Measurements from ENCODE around the gene MGAT4A.

Gene MGAT4A

GRCh38 chr2:98665677-98666076 is 65.3 kb downstream of the MGAT4A start:
- TF ChIP-seq MAX (IDR thresholded peaks at IDR 0.05) (no peak), ZBTB7A (IDR thresholded peaks at IDR 0.05; ENCODE audit: low read depth) (no peak), TEAD4 (IDR thresholded peaks at IDR 0.05) (no peak), REST (IDR thresholded peaks at IDR 0.05; ENCODE audit: low read depth) (no peak), TAF1 (IDR thresholded peaks at IDR 0.05; ENCODE audit: low read depth) (no peak)

- TF ChIP-seq REST (IDR thresholded peaks at IDR 0.05; ENCODE audit: low read depth) (no peak), YY1 (IDR thresholded peaks at IDR 0.05; ENCODE audit: low read depth) (no peak)
Observed at GRCh38 chr2:98664323-98664722, 66.6 kb downstream of the MGAT4A start.

- TF ChIP-seq FOXM1 (IDR thresholded peaks at IDR 0.05; ENCODE audit: borderline replicate concordance, low read depth), result no peak
- TF ChIP-seq USF1 (IDR thresholded peaks at IDR 0.05), result no peak
- no peak for TF ChIP-seq EP300 (IDR thresholded peaks at IDR 0.05; ENCODE audit: borderline replicate concordance)
- TF ChIP-seq RAD21 (IDR thresholded peaks at IDR 0.05; ENCODE audit: low read depth), result no peak
- TF ChIP-seq REST (IDR thresholded peaks at IDR 0.05; ENCODE audit: low read depth), result no peak
- no peak for TF ChIP-seq MAX (IDR thresholded peaks at IDR 0.05)
- TF ChIP-seq TCF12 (IDR thresholded peaks at IDR 0.05; ENCODE audit: low read depth), result no peak
- no peak for TF ChIP-seq NFIC (IDR thresholded peaks at IDR 0.05)
- TF ChIP-seq TEAD4 (IDR thresholded peaks at IDR 0.05), result no peak
- TF ChIP-seq TAF1 (IDR thresholded peaks at IDR 0.05; ENCODE audit: low read depth), result no peak
Observed at GRCh38 chr2:98663511-98664090, 67.3 kb downstream of the MGAT4A start.

- TF ChIP-seq FOXM1 (IDR thresholded peaks at IDR 0.05; ENCODE audit: borderline replicate concordance, low read depth), result no peak
- TF ChIP-seq TCF12 (IDR thresholded peaks at IDR 0.05; ENCODE audit: low read depth), result no peak
- TF ChIP-seq ZBTB7A (IDR thresholded peaks at IDR 0.05; ENCODE audit: low read depth), result no peak
- TF ChIP-seq EP300 (IDR thresholded peaks at IDR 0.05; ENCODE audit: borderline replicate concordance), result no peak
- TF ChIP-seq REST (IDR thresholded peaks at IDR 0.05; ENCODE audit: low read depth), result no peak
- TF ChIP-seq NFIC (IDR thresholded peaks at IDR 0.05), result no peak
- TF ChIP-seq USF1 (IDR thresholded peaks at IDR 0.05), result no peak
- TF ChIP-seq TEAD4 (IDR thresholded peaks at IDR 0.05), result no peak
- TF ChIP-seq CREB1 (IDR thresholded peaks at IDR 0.05; ENCODE audit: low read depth), result no peak
- TF ChIP-seq CEBPB (IDR thresholded peaks at IDR 0.05), result no peak
- no peak for TF ChIP-seq TAF1 (IDR thresholded peaks at IDR 0.05; ENCODE audit: low read depth)
- TF ChIP-seq YY1 (IDR thresholded peaks at IDR 0.05; ENCODE audit: low read depth), result no peak
- no peak for TF ChIP-seq EGR1 (IDR thresholded peaks at IDR 0.05)
- TF ChIP-seq RAD21 (IDR thresholded peaks at IDR 0.05; ENCODE audit: low read depth), result no peak
- TF ChIP-seq MAX (IDR thresholded peaks at IDR 0.05), result no peak
Observed at GRCh38 chr2:98658816-98659490, 72.0 kb downstream of the MGAT4A start.
